C4-2B (cell line): Measurements from ENCODE around the gene CEACAM4.

Source experiments
- CTCF ChIP-seq: fragments of 450-650 bp; conservative IDR thresholded peaks from 2 replicates; pipeline ENCODE4 v1.5.1; 2017; ENCODE audit warnings: mild to moderate bottlenecking
- ZFX ChIP-seq: fragments of 450-650 bp; IDR thresholded peaks from 2 replicates; pipeline ENCODE4 v1.6.1; 2017

GRCh38 chr19:41623360-41623759 lies 3.5 kb downstream of the CEACAM4 start:
- TF ChIP-seq CTCF (no peak), ZFX (no peak)
